ENCODE results near the gene RNF224. TPM values are rescaled to one million over a fixed set of nuclear protein-coding genes. Genes with fewer than 3 reads are reported as not detected.
"Not testable (repeated sequence)": the region's sequence is repeated elsewhere in the genome, so short reads cannot be mapped to it uniquely, and the experiment has no call there.

RNF224 gene
- total RNA-seq, 1 donor from 2014 or later, result not detected

DNA sequence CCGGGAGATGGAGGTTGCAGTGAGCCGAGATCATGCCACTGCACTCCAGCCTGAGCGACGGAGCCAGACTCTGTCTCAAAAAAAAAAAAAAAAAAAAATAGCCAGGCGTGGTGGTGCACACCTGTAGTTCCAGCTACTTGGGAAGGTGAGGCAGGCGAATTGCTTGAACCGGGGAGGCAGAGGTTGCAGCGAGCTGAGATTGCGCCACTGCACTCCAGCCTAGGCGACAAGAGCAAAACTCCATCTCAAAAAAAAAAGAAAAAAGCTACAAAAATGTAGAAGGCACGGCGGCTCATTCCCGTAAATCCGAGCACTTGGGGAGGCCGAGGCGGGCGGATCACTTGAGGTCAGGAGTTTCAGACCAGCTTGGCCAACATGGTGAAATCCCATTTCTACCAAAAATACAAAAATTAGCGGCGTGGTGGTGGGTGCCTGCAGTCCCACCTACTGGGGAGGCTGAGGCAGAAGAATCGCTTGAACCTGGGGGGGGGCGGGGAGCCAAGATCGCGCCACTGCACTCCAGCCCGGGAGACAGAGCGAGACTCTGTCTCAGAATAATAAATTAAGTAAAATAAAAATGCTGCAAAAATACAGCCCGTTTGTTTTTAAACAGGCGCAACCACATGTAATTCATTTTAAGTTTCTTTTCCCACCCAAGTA, 12.4 kb downstream of the RNF224 start:
- peak overlapping the region; percentile 74 to 88 (median 75) for H3K9ac ChIP-seq (ENCODE audit: low read depth in 1 of 3, low read length in 3 of 3)
- H3K9me3 ChIP-seq (ENCODE audit: control insufficient read depth in 3 of 3, low read length in 3 of 3); H3K27me3 ChIP-seq (ENCODE audit: control insufficient read depth in 3 of 3, insufficient read depth in 3 of 3, low read length in 3 of 3): not testable (repeated sequence)
- H3K4me1 ChIP-seq (ENCODE audit: control insufficient read depth in 3 of 3, insufficient read depth in 3 of 3, low read length in 3 of 3), result peaks cover 64 to 74% (median 66%) of the 10 kb centered on the region in 3 donors
- H3K27ac ChIP-seq (ENCODE audit: low read depth, low read length), result peak overlapping the region; percentile 95
- peaks cover 18 to 24% (median 20%) of the 10 kb centered on the region in 3 donors for H3K36me3 ChIP-seq (ENCODE audit: control insufficient read depth in 3 of 3, insufficient read depth in 3 of 3, low read length in 3 of 3)
- peak overlapping the region; percentile 60 to 80 (median 79) for H3K4me3 ChIP-seq (ENCODE audit: low read length in 3 of 3)

DNA sequence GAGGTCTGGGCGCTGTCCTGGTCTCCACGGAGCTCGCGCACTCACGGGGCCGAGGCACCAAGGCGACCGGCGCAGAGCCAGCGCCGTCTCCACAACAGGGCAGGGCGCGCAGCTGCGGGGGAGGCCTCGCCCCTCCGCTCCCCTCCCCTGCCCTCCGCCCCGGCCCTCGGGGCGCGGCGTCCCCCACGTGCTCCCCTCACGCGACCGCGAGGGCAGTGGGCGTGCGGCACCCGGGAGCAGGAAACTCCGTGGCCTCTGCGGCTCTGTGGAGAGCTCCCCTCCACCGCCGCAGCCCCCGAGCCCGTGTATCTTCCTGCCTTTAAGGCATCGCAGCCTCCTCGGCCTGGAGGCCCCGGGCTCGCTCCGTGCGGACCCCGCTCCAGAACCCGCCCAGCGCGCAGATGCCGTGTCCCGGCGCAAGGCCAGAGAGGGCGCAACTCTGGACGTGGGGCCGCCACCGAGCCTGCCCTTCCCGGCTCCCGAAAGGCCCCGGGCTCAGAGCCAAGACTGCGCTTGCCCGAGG, 13.1 kb downstream of the RNF224 start:
- no peaks in the 10 kb centered on the region for H3K9me3 ChIP-seq (ENCODE audit: control insufficient read depth in 3 of 3, low read length in 3 of 3)
- peaks cover 18 to 24% (median 20%) of the 10 kb centered on the region in 3 donors for H3K36me3 ChIP-seq (ENCODE audit: control insufficient read depth in 3 of 3, insufficient read depth in 3 of 3, low read length in 3 of 3)
- H3K4me1 ChIP-seq (ENCODE audit: control insufficient read depth in 3 of 3, insufficient read depth in 3 of 3, low read length in 3 of 3), result peaks cover 67 to 78% (median 69%) of the 10 kb centered on the region in 3 donors
- H3K27ac ChIP-seq (ENCODE audit: low read depth, low read length), result peak overlapping the region; percentile 95
- H3K27me3 ChIP-seq (ENCODE audit: control insufficient read depth in 3 of 3, insufficient read depth in 3 of 3, low read length in 3 of 3), result peaks cover 0 to 3% (median 0%) of the 10 kb centered on the region in 3 donors
- H3K4me3 ChIP-seq (ENCODE audit: low read length in 3 of 3), result peak overlapping the region; percentile 60 to 80 (median 79)
- H3K9ac ChIP-seq (ENCODE audit: low read depth in 1 of 3, low read length in 3 of 3), result peak overlapping the region; percentile 74 to 88 (median 75)

DNA sequence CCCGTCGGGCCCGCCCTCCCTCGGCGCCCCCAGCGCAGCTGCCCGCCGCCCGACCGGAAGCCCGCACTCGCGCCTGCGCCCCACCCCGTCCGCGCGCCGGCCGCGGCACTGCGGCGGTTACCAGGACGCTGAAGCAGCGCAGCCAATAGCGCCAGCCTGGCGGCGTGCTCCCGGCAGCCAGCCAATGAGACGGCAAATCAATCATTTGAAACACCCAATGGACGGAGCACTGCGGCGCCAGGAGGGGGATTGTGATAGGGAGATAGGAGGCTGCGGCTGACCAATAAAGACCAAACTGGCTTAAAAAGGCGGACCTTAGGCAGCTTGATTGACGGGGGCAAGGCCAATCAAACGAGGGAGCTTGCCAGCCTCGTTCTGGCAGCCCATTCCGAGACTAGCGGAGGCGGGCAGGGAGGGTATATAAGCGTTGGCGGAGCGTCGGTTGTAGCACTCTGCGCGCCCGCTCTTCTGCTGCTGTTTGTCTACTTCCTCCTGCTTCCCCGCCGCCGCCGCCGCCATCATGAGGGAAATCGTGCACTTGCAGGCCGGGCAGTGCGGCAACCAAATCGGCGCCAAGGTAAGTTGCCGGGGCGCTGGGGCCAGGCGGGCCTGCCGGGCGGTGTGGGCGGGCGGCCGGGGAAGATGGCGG, 13.7 kb downstream of the RNF224 start, which contains the start of gene TUBB4B:
Gene TUBB4B, plus strand, starts transcription at position 447 of the 649 bp plus-strand sequence. Its CDS starts 74 bp downstream, at position 521.
- peak within 1 kb of the TSS; percentile 95 for H3K27ac ChIP-seq (ENCODE audit: low read depth, low read length)
- H3K36me3 ChIP-seq (ENCODE audit: control insufficient read depth in 3 of 3, insufficient read depth in 3 of 3, low read length in 3 of 3), result peaks cover 18 to 24% (median 20%) of the 10 kb centered on the region in 3 donors
- no peaks in the 10 kb centered on the region for H3K27me3 ChIP-seq (ENCODE audit: control insufficient read depth in 3 of 3, insufficient read depth in 3 of 3, low read length in 3 of 3)
- H3K9ac ChIP-seq (ENCODE audit: low read depth in 1 of 3, low read length in 3 of 3), result peak within 1 kb of the TSS; percentile 88 to 91 (median 90)
- H3K4me1 ChIP-seq (ENCODE audit: control insufficient read depth in 3 of 3, insufficient read depth in 3 of 3, low read length in 3 of 3), result peaks cover 62 to 77% (median 68%) of the 10 kb centered on the region in 3 donors
- no peaks in the 10 kb centered on the region for H3K9me3 ChIP-seq (ENCODE audit: control insufficient read depth in 3 of 3, low read length in 3 of 3)
- H3K4me3 ChIP-seq (ENCODE audit: low read length in 3 of 3), result peak within 1 kb of the TSS; percentile 60 to 83 (median 83)

DNA sequence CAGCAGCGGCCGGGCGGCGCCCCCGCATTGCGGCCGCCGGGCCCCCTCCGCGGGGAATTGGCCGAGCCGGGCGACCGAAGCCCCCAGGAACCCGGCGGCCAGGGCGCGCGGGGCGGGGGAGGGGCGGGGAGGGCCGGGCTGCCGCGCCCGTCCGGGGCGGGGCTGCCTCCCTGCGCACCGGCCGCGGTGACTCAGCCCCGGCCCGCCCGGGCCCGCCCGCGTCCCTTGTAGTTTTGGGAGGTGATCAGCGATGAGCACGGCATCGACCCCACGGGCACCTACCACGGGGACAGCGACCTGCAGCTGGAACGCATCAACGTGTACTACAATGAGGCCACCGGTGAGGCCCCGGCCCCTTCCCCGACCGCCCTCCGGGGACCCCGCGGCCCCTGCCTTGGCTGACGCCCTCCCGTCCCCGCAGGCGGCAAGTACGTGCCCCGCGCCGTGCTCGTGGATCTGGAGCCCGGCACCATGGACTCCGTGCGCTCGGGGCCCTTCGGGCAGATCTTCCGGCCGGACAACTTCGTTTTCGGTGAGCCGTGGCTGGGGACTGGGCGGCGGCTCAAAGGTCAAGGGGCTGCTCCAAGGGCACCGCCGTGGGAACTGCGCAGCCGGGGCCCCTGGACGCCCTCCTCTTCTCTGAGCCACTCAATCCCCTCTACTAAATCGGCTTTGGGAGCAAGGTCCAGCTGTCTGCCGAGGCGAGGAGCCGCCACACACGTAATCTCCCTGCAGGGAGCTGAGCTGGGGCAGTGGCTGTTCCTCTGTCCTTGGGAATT, 14.4 kb downstream of the RNF224 start:
- Histone ChIP-seq H3K9ac (ENCODE audit: low read depth in 1 of 3, low read length in 3 of 3) (peak overlapping the region; percentile 88 to 91 (median 90)), H3K27ac (ENCODE audit: low read depth, low read length) (peak overlapping the region; percentile 84), H3K9me3 (ENCODE audit: control insufficient read depth in 3 of 3, low read length in 3 of 3) (no peaks in the 10 kb centered on the region), H3K4me1 (ENCODE audit: control insufficient read depth in 3 of 3, insufficient read depth in 3 of 3, low read length in 3 of 3) (peaks cover 55 to 74% (median 65%) of the 10 kb centered on the region in 3 donors), H3K36me3 (ENCODE audit: control insufficient read depth in 3 of 3, insufficient read depth in 3 of 3, low read length in 3 of 3) (peaks cover 18 to 24% (median 20%) of the 10 kb centered on the region in 3 donors), H3K27me3 (ENCODE audit: control insufficient read depth in 3 of 3, insufficient read depth in 3 of 3, low read length in 3 of 3) (no peaks in the 10 kb centered on the region), H3K4me3 (ENCODE audit: low read length in 3 of 3) (peak overlapping the region; percentile 51 to 83 (median 83))

DNA sequence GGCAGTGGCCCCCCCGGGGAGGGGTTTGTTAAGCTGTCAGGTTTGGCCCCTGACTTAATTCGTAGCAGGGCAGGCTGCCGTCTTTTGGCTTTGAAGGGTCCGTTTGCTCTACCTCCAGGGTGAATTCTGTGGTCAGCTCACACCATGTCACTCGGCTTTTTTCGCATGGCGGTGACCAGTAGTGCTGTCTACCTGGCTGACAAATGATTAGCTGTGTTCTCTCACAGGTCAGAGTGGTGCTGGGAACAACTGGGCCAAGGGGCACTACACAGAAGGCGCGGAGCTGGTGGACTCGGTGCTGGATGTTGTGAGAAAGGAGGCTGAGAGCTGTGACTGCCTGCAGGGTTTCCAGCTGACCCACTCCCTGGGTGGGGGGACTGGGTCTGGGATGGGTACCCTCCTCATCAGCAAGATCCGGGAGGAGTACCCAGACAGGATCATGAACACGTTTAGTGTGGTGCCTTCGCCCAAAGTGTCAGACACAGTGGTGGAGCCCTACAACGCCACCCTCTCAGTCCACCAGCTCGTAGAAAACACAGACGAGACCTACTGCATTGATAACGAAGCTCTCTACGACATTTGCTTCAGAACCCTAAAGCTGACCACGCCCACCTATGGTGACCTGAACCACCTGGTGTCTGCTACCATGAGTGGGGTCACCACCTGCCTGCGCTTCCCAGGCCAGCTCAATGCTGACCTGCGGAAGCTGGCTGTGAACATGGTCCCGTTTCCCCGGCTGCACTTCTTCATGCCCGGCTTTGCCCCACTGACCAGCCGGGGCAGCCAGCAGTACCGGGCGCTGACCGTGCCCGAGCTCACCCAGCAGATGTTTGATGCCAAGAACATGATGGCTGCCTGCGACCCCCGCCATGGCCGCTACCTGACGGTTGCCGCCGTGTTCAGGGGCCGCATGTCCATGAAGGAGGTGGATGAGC, 15.2 kb downstream of the RNF224 start:
- Histone ChIP-seq H3K27ac (ENCODE audit: low read depth, low read length) (peak overlapping the region; percentile 84), H3K36me3 (ENCODE audit: control insufficient read depth in 3 of 3, insufficient read depth in 3 of 3, low read length in 3 of 3) (peaks cover 18 to 24% (median 20%) of the 10 kb centered on the region in 3 donors), H3K27me3 (ENCODE audit: control insufficient read depth in 3 of 3, insufficient read depth in 3 of 3, low read length in 3 of 3) (no peaks in the 10 kb centered on the region), H3K9me3 (ENCODE audit: control insufficient read depth in 3 of 3, low read length in 3 of 3) (no peaks in the 10 kb centered on the region), H3K4me1 (ENCODE audit: control insufficient read depth in 3 of 3, insufficient read depth in 3 of 3, low read length in 3 of 3) (peaks cover 47 to 74% (median 64%) of the 10 kb centered on the region in 3 donors), H3K4me3 (ENCODE audit: low read length in 3 of 3) (peak overlapping the region; percentile 51 to 83 (median 83)), H3K9ac (ENCODE audit: low read depth in 1 of 3, low read length in 3 of 3) (peak overlapping the region; percentile 88 to 91 (median 90))

DNA sequence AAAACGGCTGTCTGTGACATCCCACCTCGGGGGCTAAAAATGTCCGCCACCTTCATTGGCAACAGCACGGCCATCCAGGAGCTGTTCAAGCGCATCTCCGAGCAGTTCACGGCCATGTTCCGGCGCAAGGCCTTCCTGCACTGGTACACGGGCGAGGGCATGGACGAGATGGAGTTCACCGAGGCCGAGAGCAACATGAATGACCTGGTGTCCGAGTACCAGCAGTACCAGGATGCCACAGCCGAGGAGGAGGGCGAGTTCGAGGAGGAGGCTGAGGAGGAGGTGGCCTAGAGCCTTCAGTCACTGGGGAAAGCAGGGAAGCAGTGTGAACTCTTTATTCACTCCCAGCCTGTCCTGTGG, 15.9 kb downstream of the RNF224 start:
- peak overlapping the region in 1 of 3 donors; percentile 17 for H3K4me3 ChIP-seq (ENCODE audit: low read length in 3 of 3)
- peak overlapping the region in 2 of 3 donors; percentile 20 to 90 for H3K9ac ChIP-seq (ENCODE audit: low read depth in 1 of 3, low read length in 3 of 3)
- peak overlapping the region; percentile 7 for H3K27ac ChIP-seq (ENCODE audit: low read depth, low read length)
- not testable (repeated sequence) for H3K27me3 ChIP-seq (ENCODE audit: control insufficient read depth in 3 of 3, insufficient read depth in 3 of 3, low read length in 3 of 3); H3K9me3 ChIP-seq (ENCODE audit: control insufficient read depth in 3 of 3, low read length in 3 of 3)
- H3K36me3 ChIP-seq (ENCODE audit: control insufficient read depth in 3 of 3, insufficient read depth in 3 of 3, low read length in 3 of 3), result peaks cover 18 to 24% (median 20%) of the 10 kb centered on the region in 3 donors
- H3K4me1 ChIP-seq (ENCODE audit: control insufficient read depth in 3 of 3, insufficient read depth in 3 of 3, low read length in 3 of 3), result peaks cover 45 to 73% (median 62%) of the 10 kb centered on the region in 3 donors

GRCh38 chr9:137243626-137244485, 16.6 kb downstream of the RNF224 start:
- no peaks in the 10 kb centered on the region for H3K9me3 ChIP-seq (ENCODE audit: control insufficient read depth in 3 of 3, low read length in 3 of 3)
- H3K36me3 ChIP-seq (ENCODE audit: control insufficient read depth in 3 of 3, insufficient read depth in 3 of 3, low read length in 3 of 3), result peaks cover 18 to 24% (median 20%) of the 10 kb centered on the region in 3 donors
- peak overlapping the region in 1 of 3 donors; percentile 17 for H3K4me3 ChIP-seq (ENCODE audit: low read length in 3 of 3)
- peak overlapping the region; percentile 20 to 69 (median 24) for H3K9ac ChIP-seq (ENCODE audit: low read depth in 1 of 3, low read length in 3 of 3)
- H3K27me3 ChIP-seq (ENCODE audit: control insufficient read depth in 3 of 3, insufficient read depth in 3 of 3, low read length in 3 of 3), result no peaks in the 10 kb centered on the region
- H3K4me1 ChIP-seq (ENCODE audit: control insufficient read depth in 3 of 3, insufficient read depth in 3 of 3, low read length in 3 of 3), result peaks cover 39 to 67% (median 55%) of the 10 kb centered on the region in 3 donors
- peak overlapping the region; percentile 7 for H3K27ac ChIP-seq (ENCODE audit: low read depth, low read length)

Measured in skeletal muscle tissue (tissue), 4 donors.